ENCODE measurements around the gene ELOVL4.

Gene ELOVL4

GRCh38 chr6:79928478-79928998, 18.8 kb downstream of the ELOVL4 start:
- Histone ChIP-seq H3K27me3 (no peaks in the 10 kb centered on the region), H3K36me3 (no peaks in the 10 kb centered on the region), H3K4me3 (ENCODE audit: low read depth, low read length) (no peak overlapping the region), H3K9me3 (no peaks in the 10 kb centered on the region), H3K4me1 (no peaks in the 10 kb centered on the region)
- DNase-seq: no peak
- TF ChIP-seq CTCF (IDR thresholded peaks at IDR 0.05; ENCODE audit: low read depth, low read length): no peak

- Histone ChIP-seq H3K27me3 (no peaks in the 10 kb centered on the region), H3K4me3 (ENCODE audit: low read depth, low read length) (no peak overlapping the region), H3K4me1 (no peaks in the 10 kb centered on the region), H3K9me3 (no peaks in the 10 kb centered on the region), H3K36me3 (no peaks in the 10 kb centered on the region)
- no peak for DNase-seq
- no peak for TF ChIP-seq CTCF (IDR thresholded peaks at IDR 0.05; ENCODE audit: low read depth, low read length)
Observed at GRCh38 chr6:79927758-79928157, 19.6 kb downstream of the ELOVL4 start.

GRCh38 chr6:79923270-79923669, 24.1 kb downstream of the ELOVL4 start:
- no peak for TF ChIP-seq CTCF (IDR thresholded peaks at IDR 0.05; ENCODE audit: low read depth, low read length)
- no peaks in the 10 kb centered on the region for H3K4me1 ChIP-seq
- DNase-seq: no peak
- no peaks in the 10 kb centered on the region; the same call in 1 of the 2 replicates for H3K36me3 ChIP-seq
- no peak overlapping the region for H3K4me3 ChIP-seq (ENCODE audit: low read depth, low read length)
- no peaks in the 10 kb centered on the region for H3K9me3 ChIP-seq
- no peaks in the 10 kb centered on the region for H3K27me3 ChIP-seq

- Histone ChIP-seq H3K4me3 (ENCODE audit: low read depth, low read length) (no peak overlapping the region), H3K27me3 (no peaks in the 10 kb centered on the region), H3K36me3 (no peaks in the 10 kb centered on the region; the same call in 1 of the 2 replicates), H3K4me1 (no peaks in the 10 kb centered on the region), H3K9me3 (no peaks in the 10 kb centered on the region)
- no peak for TF ChIP-seq CTCF (IDR thresholded peaks at IDR 0.05; ENCODE audit: low read depth, low read length)
- DNase-seq: no peak
Observed at GRCh38 chr6:79922018-79922417, 25.3 kb downstream of the ELOVL4 start.

- Histone ChIP-seq H3K27me3 (no peaks in the 10 kb centered on the region), H3K4me3 (ENCODE audit: low read depth, low read length) (no peak overlapping the region), H3K9me3 (no peaks in the 10 kb centered on the region), H3K36me3 (no peaks in the 10 kb centered on the region), H3K4me1 (no peaks in the 10 kb centered on the region)
- no peak for TF ChIP-seq CTCF (IDR thresholded peaks at IDR 0.05; ENCODE audit: low read depth, low read length)
- DNase-seq: no peak
Observed at GRCh38 chr6:79913369-79913768, 34.0 kb downstream of the ELOVL4 start.

- DNase-seq: no peak
Observed at GRCh38 chr6:79911992-79912391, 35.4 kb downstream of the ELOVL4 start.

More at GRCh38 chr6:79911992-79912391, 35.4 kb downstream of the ELOVL4 start:
- Histone ChIP-seq H3K27me3 (no peaks in the 10 kb centered on the region), H3K36me3 (no peaks in the 10 kb centered on the region), H3K4me1 (no peaks in the 10 kb centered on the region), H3K4me3 (ENCODE audit: low read depth, low read length) (no peak overlapping the region), H3K9me3 (no peaks in the 10 kb centered on the region)
- TF ChIP-seq CTCF (IDR thresholded peaks at IDR 0.05; ENCODE audit: low read depth, low read length): no peak
